ENCODE results near the gene ETHE1.

ETHE1 gene

GRCh38 chr19:43481701-43482100, 45.3 kb downstream of the ETHE1 start:
- Histone ChIP-seq H3K27me3 (replicated peaks; ENCODE audit: control insufficient read depth, insufficient read depth, low read length) (no peaks in the 10 kb centered on the region), H3K36me3 (ENCODE audit: control insufficient read depth, insufficient read depth, low read length) (no peaks in the 10 kb centered on the region), H3K4me3 (replicated peaks; ENCODE audit: low read depth, low read length) (no peak overlapping the region)
- no peak for DNase-seq (ENCODE audit: extremely low read depth, insufficient read length)
- no peak for TF ChIP-seq CTCF (IDR thresholded peaks at IDR 0.05; ENCODE audit: insufficient read depth, low read length, poor library complexity, severe bottlenecking)

GRCh38 chr19:43480574-43480973, 46.4 kb downstream of the ETHE1 start:
- Histone ChIP-seq H3K36me3 (ENCODE audit: control insufficient read depth, insufficient read depth, low read length) (no peaks in the 10 kb centered on the region), H3K27me3 (replicated peaks; ENCODE audit: control insufficient read depth, insufficient read depth, low read length) (no peaks in the 10 kb centered on the region), H3K4me3 (replicated peaks; ENCODE audit: low read depth, low read length) (no peak overlapping the region)
- TF ChIP-seq CTCF (IDR thresholded peaks at IDR 0.05; ENCODE audit: insufficient read depth, low read length, poor library complexity, severe bottlenecking) = no peak
- no peak for DNase-seq (ENCODE audit: extremely low read depth, insufficient read length)

GRCh38 chr19:43479961-43480561, 46.9 kb downstream of the ETHE1 start:
- no peak for DNase-seq (ENCODE audit: extremely low read depth, insufficient read length)
- Histone ChIP-seq H3K4me3 (replicated peaks; ENCODE audit: low read depth, low read length) (no peak overlapping the region), H3K27me3 (replicated peaks; ENCODE audit: control insufficient read depth, insufficient read depth, low read length) (no peaks in the 10 kb centered on the region), H3K36me3 (ENCODE audit: control insufficient read depth, insufficient read depth, low read length) (no peaks in the 10 kb centered on the region)
- no peak for TF ChIP-seq CTCF (IDR thresholded peaks at IDR 0.05; ENCODE audit: insufficient read depth, low read length, poor library complexity, severe bottlenecking)

- DNase-seq (ENCODE audit: extremely low read depth, insufficient read length) = no peak
- no peak for TF ChIP-seq CTCF (IDR thresholded peaks at IDR 0.05; ENCODE audit: insufficient read depth, low read length, poor library complexity, severe bottlenecking)
- Histone ChIP-seq H3K4me3 (replicated peaks; ENCODE audit: low read depth, low read length) (no peak overlapping the region), H3K36me3 (ENCODE audit: control insufficient read depth, insufficient read depth, low read length) (no peaks in the 10 kb centered on the region), H3K27me3 (replicated peaks; ENCODE audit: control insufficient read depth, insufficient read depth, low read length) (no peaks in the 10 kb centered on the region)
Measured at GRCh38 chr19:43479226-43479625, 47.8 kb downstream of the ETHE1 start.

- Histone ChIP-seq H3K36me3 (ENCODE audit: control insufficient read depth, insufficient read depth, low read length) (no peaks in the 10 kb centered on the region), H3K27me3 (replicated peaks; ENCODE audit: control insufficient read depth, insufficient read depth, low read length) (no peaks in the 10 kb centered on the region), H3K4me3 (replicated peaks; ENCODE audit: low read depth, low read length) (no peak overlapping the region)
- no peak for DNase-seq (ENCODE audit: extremely low read depth, insufficient read length)
- no peak for TF ChIP-seq CTCF (IDR thresholded peaks at IDR 0.05; ENCODE audit: insufficient read depth, low read length, poor library complexity, severe bottlenecking)
Measured at GRCh38 chr19:43478323-43478722, 48.7 kb downstream of the ETHE1 start.

GRCh38 chr19:43476606-43477005, 50.4 kb downstream of the ETHE1 start:
- Histone ChIP-seq H3K27me3 (replicated peaks; ENCODE audit: control insufficient read depth, insufficient read depth, low read length) (no peaks in the 10 kb centered on the region), H3K36me3 (ENCODE audit: control insufficient read depth, insufficient read depth, low read length) (no peaks in the 10 kb centered on the region), H3K4me3 (replicated peaks; ENCODE audit: low read depth, low read length) (no peak overlapping the region)
- DNase-seq (ENCODE audit: extremely low read depth, insufficient read length) = no peak
- no peak for TF ChIP-seq CTCF (IDR thresholded peaks at IDR 0.05; ENCODE audit: insufficient read depth, low read length, poor library complexity, severe bottlenecking)
